ENCODE data around the gene PERM1. TPM values are rescaled to one million over a fixed set of nuclear protein-coding genes. Genes with fewer than 3 reads are reported as not detected.

PERM1 gene
- total and polyA plus RNA-seq, 2 of the 13 experiments (the other 11 are each of a cell fraction or from before 2014, with no cell fraction given), result 0.04 to 0.29 TPM

DNA sequence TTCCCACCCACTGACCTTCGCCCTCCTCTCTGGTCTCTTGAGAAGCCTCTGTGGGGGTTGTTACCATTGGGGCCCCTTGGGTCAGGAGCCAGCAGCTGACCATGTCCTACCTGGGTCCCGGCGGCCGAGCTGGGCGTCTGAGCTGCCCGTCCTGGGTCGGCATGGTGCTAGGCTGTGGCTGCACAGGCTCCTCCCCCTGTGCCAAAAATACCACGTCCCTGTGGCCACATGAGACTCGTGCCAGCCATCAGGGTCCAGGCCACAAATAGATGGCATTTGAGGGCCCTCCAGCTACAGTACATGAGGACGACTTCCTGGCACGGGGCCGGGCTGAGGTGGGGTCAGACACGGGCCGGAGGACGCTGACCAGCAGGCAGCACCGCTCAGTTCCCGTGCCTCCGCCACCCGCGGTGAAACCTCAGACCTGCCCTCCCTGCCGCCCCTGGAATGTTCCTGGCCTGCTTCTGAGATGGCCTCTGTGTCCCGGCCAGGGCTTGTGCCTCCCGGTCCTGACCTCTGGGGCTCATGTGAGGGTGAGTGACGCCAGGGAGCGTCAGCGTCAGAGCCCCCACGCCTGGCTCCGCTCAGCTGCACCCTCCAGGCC, at the start of gene PERM1 (continued):
- TF ChIP-seq SPEN (CRISPR knock-in tag; IDR thresholded peaks at IDR 0.05; ENCODE audit: low read depth) (peak; percentile 30; the same call in 1 of the 2 replicates), NFYB (CRISPR knock-in tag; IDR thresholded peaks at IDR 0.05) (no peak), LCORL (IDR thresholded peaks at IDR 0.05) (no peak), LCORL (CRISPR knock-in tag; IDR thresholded peaks at IDR 0.05) (peak; percentile 66; the same call in 1 of the 2 replicates), NRL (CRISPR knock-in tag; IDR thresholded peaks at IDR 0.05; ENCODE audit: borderline replicate concordance) (peak; percentile 50; the same call in 1 of the 2 replicates), ZNF33B (CRISPR knock-in tag; IDR thresholded peaks at IDR 0.05) (0 out of 2 replicates have a peak, but pooled peaks have one; percentile 55), NR2F6 (IDR thresholded peaks at IDR 0.05) (no peak), NR2F6 (CRISPR knock-in tag; IDR thresholded peaks at IDR 0.05) (peak; percentile 31; the same call in 1 of the 2 replicates), SAP130 (CRISPR knock-in tag; IDR thresholded peaks at IDR 0.05; ENCODE audit: low read depth) (0 out of 2 replicates have a peak, but pooled peaks have one; percentile 21), MIER3 (CRISPR knock-in tag; IDR thresholded peaks at IDR 0.05; ENCODE audit: borderline replicate concordance) (no peak), TBX3 (IDR thresholded peaks at IDR 0.05; ENCODE audit: borderline replicate concordance) (no peak), FOXC1 (CRISPR knock-in tag; IDR thresholded peaks at IDR 0.05; ENCODE audit: borderline replicate concordance) (peak; percentile 63; the same call in 1 of the 2 replicates), NCOA1 (CRISPR knock-in tag; IDR thresholded peaks at IDR 0.05) (0 out of 2 replicates have a peak, but pooled peaks have one; percentile 41), HOXA7 (CRISPR knock-in tag; IDR thresholded peaks at IDR 0.05) (no peak)
- TF ChIP-seq, protein P1, sequence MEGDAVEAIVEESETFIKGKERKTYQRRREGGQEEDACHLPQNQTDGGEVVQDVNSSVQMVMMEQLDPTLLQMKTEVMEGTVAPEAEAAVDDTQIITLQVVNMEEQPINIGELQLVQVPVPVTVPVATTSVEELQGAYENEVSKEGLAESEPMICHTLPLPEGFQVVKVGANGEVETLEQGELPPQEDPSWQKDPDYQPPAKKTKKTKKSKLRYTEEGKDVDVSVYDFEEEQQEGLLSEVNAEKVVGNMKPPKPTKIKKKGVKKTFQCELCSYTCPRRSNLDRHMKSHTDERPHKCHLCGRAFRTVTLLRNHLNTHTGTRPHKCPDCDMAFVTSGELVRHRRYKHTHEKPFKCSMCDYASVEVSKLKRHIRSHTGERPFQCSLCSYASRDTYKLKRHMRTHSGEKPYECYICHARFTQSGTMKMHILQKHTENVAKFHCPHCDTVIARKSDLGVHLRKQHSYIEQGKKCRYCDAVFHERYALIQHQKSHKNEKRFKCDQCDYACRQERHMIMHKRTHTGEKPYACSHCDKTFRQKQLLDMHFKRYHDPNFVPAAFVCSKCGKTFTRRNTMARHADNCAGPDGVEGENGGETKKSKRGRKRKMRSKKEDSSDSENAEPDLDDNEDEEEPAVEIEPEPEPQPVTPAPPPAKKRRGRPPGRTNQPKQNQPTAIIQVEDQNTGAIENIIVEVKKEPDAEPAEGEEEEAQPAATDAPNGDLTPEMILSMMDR (CRISPR knock-in tag; IDR thresholded peaks at IDR 0.05), result peak; percentile 17; the same call in 1 of the 2 replicates
- TF ChIP-seq, protein P2, sequence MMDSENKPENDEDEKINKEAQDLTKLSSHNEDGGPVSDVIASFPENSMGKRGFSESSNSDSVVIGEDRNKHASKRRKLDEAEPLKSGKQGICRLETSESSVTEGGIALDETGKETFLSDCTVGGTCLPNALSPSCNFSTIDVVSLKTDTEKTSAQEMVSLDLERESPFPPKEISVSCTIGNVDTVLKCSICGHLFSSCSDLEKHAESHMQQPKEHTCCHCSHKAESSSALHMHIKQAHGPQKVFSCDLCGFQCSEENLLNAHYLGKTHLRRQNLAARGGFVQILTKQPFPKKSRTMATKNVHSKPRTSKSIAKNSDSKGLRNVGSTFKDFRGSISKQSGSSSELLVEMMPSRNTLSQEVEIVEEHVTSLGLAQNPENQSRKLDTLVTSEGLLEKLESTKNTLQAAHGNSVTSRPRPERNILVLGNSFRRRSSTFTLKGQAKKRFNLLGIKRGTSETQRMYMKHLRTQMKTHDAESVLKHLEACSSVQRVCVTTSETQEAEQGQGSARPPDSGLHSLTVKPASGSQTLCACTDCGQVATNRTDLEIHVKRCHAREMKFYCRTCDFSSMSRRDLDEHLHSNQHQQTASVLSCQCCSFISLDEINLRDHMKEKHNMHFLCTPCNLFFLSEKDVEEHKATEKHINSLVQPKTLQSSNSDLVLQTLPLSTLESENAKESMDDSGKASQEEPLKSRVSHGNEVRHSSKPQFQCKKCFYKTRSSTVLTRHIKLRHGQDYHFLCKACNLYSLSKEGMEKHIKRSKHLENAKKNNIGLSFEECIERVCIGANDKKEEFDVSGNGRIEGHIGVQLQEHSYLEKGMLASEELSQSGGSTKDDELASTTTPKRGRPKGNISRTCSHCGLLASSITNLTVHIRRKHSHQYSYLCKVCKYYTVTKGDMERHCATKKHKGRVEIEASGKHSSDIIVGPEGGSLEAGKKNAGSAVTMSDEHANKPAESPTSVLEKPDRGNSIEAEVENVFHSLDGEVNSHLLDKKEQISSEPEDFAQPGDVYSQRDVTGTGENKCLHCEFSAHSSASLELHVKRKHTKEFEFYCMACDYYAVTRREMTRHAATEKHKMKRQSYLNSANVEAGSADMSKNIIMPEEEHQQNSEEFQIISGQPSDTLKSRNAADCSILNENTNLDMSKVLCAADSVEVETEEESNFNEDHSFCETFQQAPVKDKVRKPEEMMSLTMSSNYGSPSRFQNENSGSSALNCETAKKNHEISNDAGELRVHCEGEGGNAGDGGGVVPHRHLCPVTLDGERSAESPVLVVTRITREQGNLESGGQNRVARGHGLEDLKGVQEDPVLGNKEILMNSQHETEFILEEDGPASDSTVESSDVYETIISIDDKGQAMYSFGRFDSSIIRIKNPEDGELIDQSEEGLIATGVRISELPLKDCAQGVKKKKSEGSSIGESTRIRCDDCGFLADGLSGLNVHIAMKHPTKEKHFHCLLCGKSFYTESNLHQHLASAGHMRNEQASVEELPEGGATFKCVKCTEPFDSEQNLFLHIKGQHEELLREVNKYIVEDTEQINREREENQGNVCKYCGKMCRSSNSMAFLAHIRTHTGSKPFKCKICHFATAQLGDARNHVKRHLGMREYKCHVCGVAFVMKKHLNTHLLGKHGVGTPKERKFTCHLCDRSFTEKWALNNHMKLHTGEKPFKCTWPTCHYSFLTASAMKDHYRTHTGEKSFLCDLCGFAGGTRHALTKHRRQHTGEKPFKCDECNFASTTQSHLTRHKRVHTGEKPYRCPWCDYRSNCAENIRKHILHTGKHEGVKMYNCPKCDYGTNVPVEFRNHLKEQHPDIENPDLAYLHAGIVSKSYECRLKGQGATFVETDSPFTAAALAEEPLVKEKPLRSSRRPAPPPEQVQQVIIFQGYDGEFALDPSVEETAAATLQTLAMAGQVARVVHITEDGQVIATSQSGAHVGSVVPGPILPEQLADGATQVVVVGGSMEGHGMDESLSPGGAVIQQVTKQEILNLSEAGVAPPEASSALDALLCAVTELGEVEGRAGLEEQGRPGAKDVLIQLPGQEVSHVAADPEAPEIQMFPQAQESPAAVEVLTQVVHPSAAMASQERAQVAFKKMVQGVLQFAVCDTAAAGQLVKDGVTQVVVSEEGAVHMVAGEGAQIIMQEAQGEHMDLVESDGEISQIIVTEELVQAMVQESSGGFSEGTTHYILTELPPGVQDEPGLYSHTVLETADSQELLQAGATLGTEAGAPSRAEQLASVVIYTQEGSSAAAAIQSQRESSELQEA (CRISPR knock-in tag; IDR thresholded peaks at IDR 0.05; ENCODE audit: not compliant biosample characterization), result no peak
- TF ChIP-seq, protein P3, sequence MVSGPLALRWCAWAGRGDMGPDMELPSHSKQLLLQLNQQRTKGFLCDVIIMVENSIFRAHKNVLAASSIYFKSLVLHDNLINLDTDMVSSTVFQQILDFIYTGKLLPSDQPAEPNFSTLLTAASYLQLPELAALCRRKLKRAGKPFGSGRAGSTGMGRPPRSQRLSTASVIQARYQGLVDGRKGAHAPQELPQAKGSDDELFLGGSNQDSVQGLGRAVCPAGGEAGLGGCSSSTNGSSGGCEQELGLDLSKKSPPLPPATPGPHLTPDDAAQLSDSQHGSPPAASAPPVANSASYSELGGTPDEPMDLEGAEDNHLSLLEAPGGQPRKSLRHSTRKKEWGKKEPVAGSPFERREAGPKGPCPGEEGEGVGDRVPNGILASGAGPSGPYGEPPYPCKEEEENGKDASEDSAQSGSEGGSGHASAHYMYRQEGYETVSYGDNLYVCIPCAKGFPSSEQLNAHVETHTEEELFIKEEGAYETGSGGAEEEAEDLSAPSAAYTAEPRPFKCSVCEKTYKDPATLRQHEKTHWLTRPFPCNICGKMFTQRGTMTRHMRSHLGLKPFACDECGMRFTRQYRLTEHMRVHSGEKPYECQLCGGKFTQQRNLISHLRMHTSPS (CRISPR knock-in tag; IDR thresholded peaks at IDR 0.05; ENCODE audit: low read depth), result peak; percentile 27; the same call in 1 of the 2 replicates
